Activated T-helper 1 cell treated with anti-CD3 and anti-CD28 coated beads, Interleukin-2, amount 50 U/mL, for 16 hours (primary cell): ENCODE results near the gene SLC38A1.

Experiments used
- DNase-seq, 2 donors: peaks; one replicate each; pipeline ENCODE4 v3.0.0-alpha.2; 2020; ENCODE audit warnings: low read depth in 1 of 2, low spot score in 1 of 2

The SLC38A1 gene

DNA sequence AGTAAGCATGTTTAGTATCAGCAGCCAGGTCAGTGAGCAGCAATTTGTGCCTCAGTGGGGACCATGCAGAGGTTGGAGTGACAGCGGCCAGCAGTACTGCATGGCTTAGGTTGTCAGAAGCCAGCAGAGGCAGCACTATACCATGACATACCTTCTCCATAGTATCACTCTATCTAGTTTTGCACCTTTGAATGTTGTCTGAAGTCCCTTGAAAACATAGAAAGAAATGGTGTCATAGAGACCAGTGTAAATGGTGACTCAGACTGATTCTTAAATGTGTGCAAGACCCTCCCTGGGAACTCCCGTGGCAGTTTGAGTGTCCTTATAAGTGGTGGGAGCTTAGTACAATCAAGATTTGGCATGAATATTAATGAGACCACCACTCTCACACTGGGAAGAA lies 124.4 kb downstream of the SLC38A1 start:
- no peak for DNase-seq

DNA sequence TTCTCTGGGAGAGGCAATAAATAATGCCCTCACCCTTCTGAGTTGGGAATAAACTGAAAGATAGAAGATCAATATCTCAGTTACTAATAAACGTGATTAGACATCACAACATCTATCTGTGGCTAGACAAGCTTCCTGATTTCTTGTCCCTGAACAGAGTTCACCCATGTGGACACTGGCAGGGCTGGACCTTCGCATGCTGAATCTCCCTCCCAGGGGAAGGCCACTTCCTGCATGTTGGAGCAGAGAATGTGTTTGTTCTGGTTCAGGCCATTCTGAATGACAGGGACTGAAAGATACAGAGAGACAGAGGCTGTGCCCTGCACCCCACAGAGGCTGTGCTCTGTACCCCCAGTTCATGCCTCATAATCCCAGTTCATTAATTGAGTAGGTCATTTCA lies 132.6 kb downstream of the SLC38A1 start:
- DNase-seq, result no peak

DNA sequence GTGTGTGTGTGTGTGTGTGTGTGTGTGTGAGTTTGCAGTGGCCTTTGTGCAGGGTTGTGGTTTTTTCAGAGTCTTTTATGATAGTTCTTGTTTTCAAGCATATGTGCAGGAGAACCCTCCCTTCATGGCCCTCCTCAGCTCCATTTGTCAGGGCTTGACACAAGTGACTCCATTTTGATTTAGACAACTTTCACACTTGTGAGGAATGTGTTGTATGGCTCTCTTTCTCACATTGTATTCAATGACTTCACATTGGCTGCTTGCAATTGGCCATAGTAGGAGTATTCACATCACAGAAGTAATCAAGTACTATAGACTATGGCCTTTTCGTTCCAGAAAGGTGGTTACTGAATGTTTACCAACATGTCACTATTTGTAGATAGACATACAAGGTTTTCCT lies 133.1 kb downstream of the SLC38A1 start:
- no peak for DNase-seq

DNA sequence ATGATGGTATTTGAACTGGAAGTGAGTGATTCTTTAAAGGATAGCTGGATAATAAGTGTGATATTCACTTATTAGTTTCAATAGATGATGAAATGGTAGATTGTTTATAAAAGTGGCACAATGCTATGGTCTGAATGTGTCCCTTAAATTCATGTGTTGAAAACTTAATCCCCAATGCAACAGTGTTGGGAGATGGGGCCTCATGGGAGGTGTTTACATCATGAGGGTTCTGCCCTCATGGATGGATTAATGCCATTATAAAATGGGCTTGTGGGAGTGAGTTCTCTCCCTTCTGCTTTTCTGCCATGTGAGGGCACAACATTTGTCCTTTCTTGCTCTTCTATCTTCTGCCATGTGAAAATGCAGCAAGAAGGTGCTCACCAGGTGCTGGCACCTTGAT lies 134.0 kb downstream of the SLC38A1 start:
- DNase-seq, result no peak

DNA sequence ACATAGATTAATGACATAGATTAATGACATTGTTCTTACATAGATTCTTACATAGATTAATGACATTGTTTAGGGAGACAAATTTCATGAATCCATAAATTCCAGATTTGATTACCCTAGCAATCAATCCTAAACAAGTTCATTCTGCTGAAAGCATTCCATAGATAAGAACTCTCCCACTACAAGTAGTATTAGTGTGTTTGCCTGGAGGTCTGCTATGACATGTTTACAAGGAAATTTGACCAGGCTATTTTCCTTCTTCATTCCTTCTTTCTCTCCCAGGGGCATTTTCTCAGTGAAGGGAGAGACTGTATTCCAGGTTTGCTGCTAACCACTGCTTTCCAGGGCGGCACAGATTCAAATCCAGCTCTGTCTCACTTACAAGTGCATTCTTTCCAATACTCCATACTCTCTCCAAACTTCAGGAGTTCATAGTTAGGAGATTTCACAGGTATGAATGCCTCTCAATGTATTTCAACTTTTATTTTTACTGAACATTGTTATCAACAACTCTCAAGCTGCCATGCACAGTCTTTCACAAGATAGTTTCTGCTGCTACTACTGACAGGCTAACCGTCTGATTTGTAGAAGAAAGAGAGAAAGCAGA lies 134.5 kb downstream of the SLC38A1 start:
- DNase-seq, result no peak

DNA sequence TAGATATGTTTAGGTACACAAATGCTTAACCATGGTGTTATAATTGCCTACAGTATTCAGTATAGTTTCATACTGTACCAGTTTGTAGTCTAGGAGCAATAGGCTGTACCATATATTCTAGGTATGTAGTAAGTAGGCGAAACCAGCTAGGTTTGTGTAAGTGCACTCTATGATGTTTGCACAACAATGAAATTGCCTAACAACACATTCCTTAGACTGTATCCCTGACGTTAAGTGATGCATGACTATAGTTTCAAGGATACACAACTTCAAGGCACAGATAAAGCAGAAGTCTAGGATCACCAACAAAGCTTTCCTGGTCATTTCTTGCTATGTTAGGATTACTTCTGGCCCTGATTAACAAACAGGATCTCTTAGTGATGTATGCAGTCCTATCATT lies 135.1 kb downstream of the SLC38A1 start:
- no peak for DNase-seq
